ENCODE data around the gene UPF1.
"Not testable (repeated sequence)": the region's sequence is repeated elsewhere in the genome, so short reads cannot be mapped to it uniquely, and the experiment has no call there.

UPF1 gene

GRCh38 chr19:18815673-18816072, 16.1 kb upstream of the UPF1 start:
- ChIA-PET POLR2A (no interaction called here), CTCF (no interaction called here)
- no peak for DNase-seq (ENCODE audit: extremely low spot score)
- TF ChIP-seq PKNOX1 (IDR thresholded peaks at IDR 0.05) (no peak), CTBP1 (IDR thresholded peaks at IDR 0.05; ENCODE audit: borderline replicate concordance) (no peak), HDGF (IDR thresholded peaks at IDR 0.05; ENCODE audit: borderline replicate concordance) (no peak), FOXM1 (IDR thresholded peaks at IDR 0.05; ENCODE audit: borderline replicate concordance) (no peak), BHLHE40 (IDR thresholded peaks at IDR 0.05; ENCODE audit: borderline replicate concordance) (no peak), SP1 (IDR thresholded peaks at IDR 0.05) (no peak), SUZ12 (IDR thresholded peaks at IDR 0.05) (no peak), NFRKB (IDR thresholded peaks at IDR 0.05) (no peak), ZNF384 (IDR thresholded peaks at IDR 0.05) (no peak), ELF4 (IDR thresholded peaks at IDR 0.05) (no peak), LEF1 (IDR thresholded peaks at IDR 0.05; ENCODE audit: borderline replicate concordance) (no peak), FOXK2 (IDR thresholded peaks at IDR 0.05) (no peak), L3MBTL2 (conservative IDR thresholded peaks at IDR 0.05) (no peak), TARDBP (IDR thresholded peaks at IDR 0.05) (no peak), FOXA1 (IDR thresholded peaks at IDR 0.05) (no peak), ARNT (IDR thresholded peaks at IDR 0.05) (no peak)

GRCh38 chr19:18816645-18817044, 15.1 kb upstream of the UPF1 start:
- DNase-seq (ENCODE audit: extremely low spot score); CTCF ChIA-PET: not testable (repeated sequence)
- POLR2A ChIA-PET: interaction anchor here (0.7 kb wide), 1 partner anchor 12 kb away, joined by 4 read pairs; no protein-coding TSS in a partner anchor

GRCh38 chr19:18817574-18817973, 14.2 kb upstream of the UPF1 start:
- DNase-seq (ENCODE audit: extremely low spot score): no peak
- ChIA-PET POLR2A (no interaction called here), CTCF (no interaction called here)
- TF ChIP-seq BHLHE40 (IDR thresholded peaks at IDR 0.05; ENCODE audit: borderline replicate concordance) (no peak), ZNF384 (IDR thresholded peaks at IDR 0.05) (no peak), FOXK2 (IDR thresholded peaks at IDR 0.05) (no peak), L3MBTL2 (conservative IDR thresholded peaks at IDR 0.05) (no peak), TARDBP (IDR thresholded peaks at IDR 0.05) (no peak), NFRKB (IDR thresholded peaks at IDR 0.05) (no peak), CTBP1 (IDR thresholded peaks at IDR 0.05; ENCODE audit: borderline replicate concordance) (no peak), ARNT (IDR thresholded peaks at IDR 0.05) (no peak), FOXM1 (IDR thresholded peaks at IDR 0.05; ENCODE audit: borderline replicate concordance) (no peak), SUZ12 (IDR thresholded peaks at IDR 0.05) (no peak), HDGF (IDR thresholded peaks at IDR 0.05; ENCODE audit: borderline replicate concordance) (no peak), ELF4 (IDR thresholded peaks at IDR 0.05) (no peak), SP1 (IDR thresholded peaks at IDR 0.05) (no peak), PKNOX1 (IDR thresholded peaks at IDR 0.05) (no peak), LEF1 (IDR thresholded peaks at IDR 0.05; ENCODE audit: borderline replicate concordance) (no peak)

GRCh38 chr19:18828786-18829185, 3.0 kb upstream of the UPF1 start:
- no peak for TF ChIP-seq FOXM1 (IDR thresholded peaks at IDR 0.05; ENCODE audit: borderline replicate concordance)
- no peak for TF ChIP-seq SUZ12 (IDR thresholded peaks at IDR 0.05)
- no peak for TF ChIP-seq BHLHE40 (IDR thresholded peaks at IDR 0.05; ENCODE audit: borderline replicate concordance)
- no peak for TF ChIP-seq HDGF (IDR thresholded peaks at IDR 0.05; ENCODE audit: borderline replicate concordance)
- no peak for TF ChIP-seq L3MBTL2 (conservative IDR thresholded peaks at IDR 0.05)
- TF ChIP-seq ZNF384 (IDR thresholded peaks at IDR 0.05): no peak
- no peak for TF ChIP-seq CTBP1 (IDR thresholded peaks at IDR 0.05; ENCODE audit: borderline replicate concordance)
- no peak for TF ChIP-seq TARDBP (IDR thresholded peaks at IDR 0.05)
- TF ChIP-seq SP1 (IDR thresholded peaks at IDR 0.05): no peak
- TF ChIP-seq ARNT (IDR thresholded peaks at IDR 0.05): no peak
- no peak for TF ChIP-seq FOXK2 (IDR thresholded peaks at IDR 0.05)
- no peak for TF ChIP-seq FOXA1 (IDR thresholded peaks at IDR 0.05)
- TF ChIP-seq PKNOX1 (IDR thresholded peaks at IDR 0.05): no peak
- DNase-seq (ENCODE audit: extremely low spot score): no peak
- CTCF ChIA-PET: interaction anchor here (0.7 to 0.8 kb wide), 2 partner anchors 307 to 375 kb away, joined by 3 to 10 read pairs; partner anchors contain the start of gene ELL
- POLR2A ChIA-PET: interaction anchor here (0.6 kb wide), 1 partner anchor 12 kb away, joined by 4 read pairs; no protein-coding TSS in a partner anchor

GRCh38 chr19:18830488-18830887, 1.3 kb upstream of the UPF1 start:
- POLR2A ChIA-PET: interaction anchor here (1.6 to 3.9 kb wide), 4 partner anchors 11 to 59 kb away, joined by 4 to 42 read pairs (median 16); no protein-coding TSS in a partner anchor
- no peak for TF ChIP-seq FOXM1 (IDR thresholded peaks at IDR 0.05; ENCODE audit: borderline replicate concordance)
- no peak for TF ChIP-seq SP1 (IDR thresholded peaks at IDR 0.05)
- no peak for TF ChIP-seq ARNT (IDR thresholded peaks at IDR 0.05)
- no peak for TF ChIP-seq FOXA1 (IDR thresholded peaks at IDR 0.05)
- no peak for TF ChIP-seq CTBP1 (IDR thresholded peaks at IDR 0.05; ENCODE audit: borderline replicate concordance)
- TF ChIP-seq PKNOX1 (IDR thresholded peaks at IDR 0.05): no peak
- no peak for TF ChIP-seq L3MBTL2 (conservative IDR thresholded peaks at IDR 0.05)
- TF ChIP-seq FOXK2 (IDR thresholded peaks at IDR 0.05): no peak
- TF ChIP-seq ELF4 (IDR thresholded peaks at IDR 0.05): no peak
- TF ChIP-seq NFRKB (IDR thresholded peaks at IDR 0.05): no peak
- TF ChIP-seq SUZ12 (IDR thresholded peaks at IDR 0.05): no peak
- CTCF ChIA-PET: no interaction called here
- DNase-seq (ENCODE audit: extremely low spot score): no peak
